ENCODE data around the gene VTI1B. TPM values are rescaled to one million over a fixed set of nuclear protein-coding genes. Genes with fewer than 3 reads are reported as not detected.
A peak's percentile ranks its signal among the peaks of the same experiment; 100 is the strongest.
"Not testable (repeated sequence)": the region's sequence is repeated elsewhere in the genome, so short reads cannot be mapped to it uniquely, and the experiment has no call there.

The VTI1B gene
- total RNA-seq, 1 donor from 2014 or later: 77.8 TPM

DNA sequence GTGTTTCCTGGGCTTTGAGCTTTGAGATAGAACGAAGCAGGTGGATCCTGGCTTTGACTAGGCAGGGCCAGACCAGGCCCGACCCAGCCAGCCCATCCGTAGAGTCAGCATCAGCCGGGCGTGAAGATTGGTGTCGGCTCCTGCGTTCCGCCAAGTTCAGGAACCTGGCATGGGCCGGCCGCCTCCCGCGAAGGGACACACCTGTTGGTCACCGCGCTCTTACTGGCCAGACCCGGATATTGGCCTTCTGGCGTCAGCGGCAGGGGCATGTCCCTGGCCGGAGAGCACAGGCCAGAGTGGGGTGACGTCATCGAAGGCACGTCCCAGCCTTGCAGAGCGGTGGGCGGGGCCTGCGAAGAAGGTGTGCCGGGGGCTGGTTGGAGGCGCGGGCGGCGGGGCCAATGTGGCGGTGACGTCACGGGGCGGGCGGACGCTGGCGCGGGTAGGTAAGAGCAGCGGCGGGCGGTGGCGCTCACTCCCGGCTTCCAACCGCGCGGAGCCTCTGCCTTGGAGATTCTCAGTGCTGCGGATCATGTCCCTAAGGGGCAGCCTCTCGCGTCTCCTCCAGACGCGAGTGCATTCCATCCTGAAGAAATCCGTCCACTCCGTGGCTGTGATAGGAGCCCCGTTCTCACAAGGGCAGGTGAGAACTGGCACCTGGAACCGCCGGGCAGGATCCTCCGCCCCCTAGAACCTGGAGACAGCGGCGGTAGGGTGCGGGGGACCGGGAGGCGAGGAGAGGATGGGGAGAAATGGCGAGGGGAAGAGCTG is 54.8 kb downstream of the VTI1B start, which contains the start of gene ARG2:
Gene ARG2, plus strand, starts transcription at position 475 of the 771 bp plus-strand sequence. Its CDS starts 58 bp downstream, at position 533.
- peaks cover 3% of the 10 kb centered on the region for H3K36me3 Mint-ChIP-seq (ENCODE audit: low read depth)
- peaks cover 14% of the 10 kb centered on the region for H3K27me3 Mint-ChIP-seq (ENCODE audit: insufficient read depth)
- H3K4me1 Mint-ChIP-seq (ENCODE audit: low read depth): peaks cover 39% of the 10 kb centered on the region
- peak within 1 kb of the TSS; percentile 86 for H3K4me3 Mint-ChIP-seq
- DNase-seq (ENCODE audit: low spot score): peak; percentile 94
- H3K9me3 Mint-ChIP-seq: no peaks in the 10 kb centered on the region
- intact Hi-C loops (cut with micrococcal nuclease): loop anchor here (1.0 to 5.0 kb wide), 6 partner anchors 19 to 260 kb away; partner anchors contain the start of genes ATP6V1D, PIGH, RAD51B and RDH11
- H3K27ac Mint-ChIP-seq: peak within 1 kb of the TSS; percentile 71

DNA sequence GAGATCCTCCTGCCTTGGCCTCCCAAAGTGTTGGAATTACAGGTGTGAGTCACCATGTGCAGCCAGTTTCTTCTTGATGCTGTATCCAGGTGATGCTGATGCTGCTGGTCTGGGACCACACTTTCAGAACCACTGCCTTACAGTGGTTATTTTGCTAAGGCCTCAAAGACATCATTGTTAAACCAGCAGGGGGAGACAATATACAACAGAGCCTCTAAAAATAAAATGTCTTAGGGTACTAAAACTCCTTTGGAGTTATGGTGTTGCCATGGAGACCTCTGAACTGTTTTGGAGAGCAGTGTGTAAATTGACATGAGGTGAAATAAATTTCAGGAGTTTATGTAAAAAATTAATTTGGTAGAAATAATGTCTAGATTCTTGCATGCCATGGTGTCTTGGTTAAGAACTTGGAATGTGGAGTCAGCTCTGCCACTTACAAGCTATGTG is 55.8 kb downstream of the VTI1B start:
- Mint-ChIP-seq H3K9me3 (no peaks in the 10 kb centered on the region), H3K27ac (peak overlapping the region; percentile 71), H3K27me3 (ENCODE audit: insufficient read depth) (peaks cover 14% of the 10 kb centered on the region), H3K36me3 (ENCODE audit: low read depth) (peaks cover 2% of the 10 kb centered on the region), H3K4me1 (ENCODE audit: low read depth) (peaks cover 39% of the 10 kb centered on the region), H3K4me3 (peak overlapping the region; percentile 86)
- peak; percentile 27 for DNase-seq (ENCODE audit: low spot score)
- intact Hi-C loops (cut with micrococcal nuclease): loop anchor here (1.0 to 5.0 kb wide), 8 partner anchors 18 to 259 kb away; partner anchors contain the start of genes ATP6V1D, PIGH, RAD51B and RDH11

DNA sequence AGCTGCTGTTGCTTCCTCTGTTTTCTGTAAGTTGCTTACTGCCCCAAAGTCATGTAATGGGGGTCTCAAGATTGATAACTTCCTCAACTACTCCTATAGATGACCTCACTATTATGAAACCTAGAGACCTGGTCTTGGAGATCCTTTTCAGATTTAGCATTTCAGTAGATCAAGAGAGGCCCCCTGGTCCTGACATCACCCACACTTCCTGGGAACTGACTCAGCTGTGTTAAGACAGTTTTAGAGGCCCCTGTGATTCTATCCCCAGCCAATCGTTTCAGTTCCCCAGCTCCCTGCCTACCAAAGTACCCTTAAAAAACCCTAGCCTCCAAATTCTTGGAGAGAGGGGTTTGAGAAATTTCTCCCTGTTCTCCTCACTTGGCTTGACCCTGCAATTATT is 63.9 kb downstream of the VTI1B start:
- H3K4me3 Mint-ChIP-seq: no peak overlapping the region
- no peak overlapping the region for H3K27ac Mint-ChIP-seq
- peaks cover 18% of the 10 kb centered on the region for H3K27me3 Mint-ChIP-seq (ENCODE audit: insufficient read depth)
- intact Hi-C loops (cut with micrococcal nuclease): no loop called here
- no peaks in the 10 kb centered on the region for H3K36me3 Mint-ChIP-seq (ENCODE audit: low read depth)
- H3K9me3 Mint-ChIP-seq: no peaks in the 10 kb centered on the region
- DNase-seq (ENCODE audit: low spot score): no peak
- H3K4me1 Mint-ChIP-seq (ENCODE audit: low read depth): no peaks in the 10 kb centered on the region

DNA sequence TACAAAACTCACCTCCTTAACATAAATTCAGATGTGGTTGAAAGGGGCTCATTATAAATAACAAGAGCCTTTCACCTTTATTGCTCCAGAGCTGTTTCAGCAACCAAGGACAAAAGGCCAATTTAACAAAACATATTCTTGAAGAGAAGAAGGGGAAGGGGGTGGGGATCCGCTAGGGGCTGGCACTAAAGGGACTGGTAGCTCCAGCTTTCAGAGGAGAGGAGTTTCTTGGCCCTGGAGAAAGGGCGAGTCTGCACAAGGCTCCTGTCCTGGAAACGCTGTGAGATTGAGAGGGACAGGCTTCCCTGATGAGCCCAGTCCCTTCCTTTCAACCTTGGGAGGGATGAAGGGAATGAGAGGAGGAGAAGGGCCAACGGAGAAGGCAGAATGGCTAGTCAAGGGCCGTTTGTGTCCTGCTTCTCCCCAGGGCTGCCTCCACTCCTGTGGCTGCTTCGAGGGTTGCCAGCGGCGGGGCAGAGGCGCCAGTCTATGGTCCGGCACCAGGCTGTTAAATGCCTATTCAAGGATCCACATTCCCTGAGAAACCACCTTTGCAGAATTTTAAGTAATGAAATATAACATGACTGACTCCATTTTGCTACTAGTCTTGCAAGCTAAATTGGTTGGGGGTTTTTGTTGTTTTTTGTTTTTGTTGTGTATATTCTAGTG is 64.7 kb downstream of the VTI1B start:
- H3K4me3 Mint-ChIP-seq: no peak overlapping the region
- H3K36me3 Mint-ChIP-seq (ENCODE audit: low read depth): no peaks in the 10 kb centered on the region
- H3K9me3 Mint-ChIP-seq: no peaks in the 10 kb centered on the region
- no peak overlapping the region for H3K27ac Mint-ChIP-seq
- no peak for DNase-seq (ENCODE audit: low spot score)
- intact Hi-C loops (cut with micrococcal nuclease): no loop called here
- H3K4me1 Mint-ChIP-seq (ENCODE audit: low read depth): no peaks in the 10 kb centered on the region
- H3K27me3 Mint-ChIP-seq (ENCODE audit: insufficient read depth): peaks cover 17% of the 10 kb centered on the region

DNA sequence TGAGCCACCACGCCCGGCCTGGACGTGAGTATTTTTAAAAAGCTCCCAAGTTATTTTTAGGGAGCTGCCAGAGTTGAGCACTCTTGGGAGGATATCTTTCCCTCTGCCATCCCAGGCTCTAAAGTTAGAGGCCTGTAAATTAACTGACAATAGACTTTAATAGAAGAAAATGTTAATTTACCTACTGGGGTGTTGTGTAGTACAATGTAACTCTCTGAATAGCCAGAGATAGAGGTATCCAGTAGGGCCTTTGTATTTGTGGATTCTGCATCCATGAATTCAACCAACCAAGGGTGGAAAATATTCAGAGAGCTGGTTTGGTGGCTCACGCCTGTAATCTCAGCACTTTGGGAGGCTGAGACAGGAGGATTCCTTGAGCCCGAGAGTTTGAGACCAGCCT is 66.8 kb downstream of the VTI1B start:
- H3K4me3 Mint-ChIP-seq: no peak overlapping the region
- intact Hi-C loops (cut with micrococcal nuclease): no loop called here
- no peaks in the 10 kb centered on the region for H3K9me3 Mint-ChIP-seq
- no peaks in the 10 kb centered on the region for H3K36me3 Mint-ChIP-seq (ENCODE audit: low read depth)
- H3K4me1 Mint-ChIP-seq (ENCODE audit: low read depth): no peaks in the 10 kb centered on the region
- no peak overlapping the region for H3K27ac Mint-ChIP-seq
- no peak for DNase-seq (ENCODE audit: low spot score)
- H3K27me3 Mint-ChIP-seq (ENCODE audit: insufficient read depth): peaks cover 27% of the 10 kb centered on the region

DNA sequence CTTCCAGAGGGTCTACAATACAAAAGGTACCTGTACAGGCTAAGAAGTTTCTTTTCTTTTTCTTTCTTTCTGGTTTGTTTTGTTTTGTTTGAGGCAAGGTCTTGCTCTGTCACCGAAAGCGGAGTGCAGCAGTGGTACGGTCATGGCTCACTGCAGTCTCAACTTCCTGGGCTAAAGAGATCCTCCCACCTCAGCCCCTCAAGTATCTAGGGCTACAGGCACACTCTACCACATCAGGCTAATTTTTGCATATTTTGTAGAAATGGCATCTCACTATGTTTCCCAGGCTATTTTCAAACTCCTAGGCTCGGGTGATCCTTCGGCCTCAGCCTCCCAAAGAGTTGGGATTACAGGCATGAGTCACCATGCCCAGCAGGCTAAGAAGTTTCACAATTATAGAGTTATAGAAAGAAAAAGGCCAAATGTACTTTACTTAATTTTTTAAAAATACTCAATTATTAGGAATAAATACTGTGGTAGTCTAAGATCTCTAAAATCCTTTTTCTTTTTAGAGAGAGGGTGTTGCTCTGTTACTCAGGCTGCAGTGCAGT is 71.4 kb downstream of the VTI1B start:
- intact Hi-C loops (cut with micrococcal nuclease): no loop called here

DNA sequence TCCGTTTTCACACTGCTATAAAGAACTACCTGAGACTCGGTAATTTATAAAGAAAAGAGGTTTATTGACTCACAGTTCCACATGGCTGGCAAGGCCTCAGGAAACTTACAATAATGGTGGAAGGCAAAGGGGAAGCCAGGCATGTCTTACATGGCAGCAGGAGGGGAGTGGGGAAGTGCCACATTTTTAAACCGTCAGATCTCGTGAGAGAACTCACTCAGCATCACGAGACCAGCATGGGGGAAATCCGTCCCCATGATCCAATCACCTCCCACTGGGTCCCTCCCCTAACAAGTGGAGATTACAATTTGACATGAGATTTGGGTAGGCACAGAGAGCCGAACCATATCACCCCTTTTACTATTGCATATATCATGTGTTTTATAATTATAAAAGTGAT is 72.4 kb downstream of the VTI1B start:
- peak overlapping the region; percentile 2 for H3K4me3 Mint-ChIP-seq
- DNase-seq (ENCODE audit: low spot score): no peak
- H3K27me3 Mint-ChIP-seq (ENCODE audit: insufficient read depth): peaks cover 26% of the 10 kb centered on the region
- peaks cover 5% of the 10 kb centered on the region for H3K9me3 Mint-ChIP-seq
- H3K4me1 Mint-ChIP-seq (ENCODE audit: low read depth): peaks cover 34% of the 10 kb centered on the region
- peaks cover 11% of the 10 kb centered on the region for H3K36me3 Mint-ChIP-seq (ENCODE audit: low read depth)
- intact Hi-C loops (cut with micrococcal nuclease): no loop called here
- no peak overlapping the region for H3K27ac Mint-ChIP-seq

More for the DNA sequence above, 71.4 kb downstream of the VTI1B start:
- Mint-ChIP-seq H3K4me1 (ENCODE audit: low read depth) (peaks cover 26% of the 10 kb centered on the region), H3K4me3 (no peak overlapping the region), H3K27me3 (ENCODE audit: insufficient read depth) (peaks cover 26% of the 10 kb centered on the region), H3K9me3 (peaks cover 5% of the 10 kb centered on the region), H3K36me3 (ENCODE audit: low read depth) (peaks cover 7% of the 10 kb centered on the region), H3K27ac (no peak overlapping the region)
- no peak for DNase-seq (ENCODE audit: low spot score)

DNA sequence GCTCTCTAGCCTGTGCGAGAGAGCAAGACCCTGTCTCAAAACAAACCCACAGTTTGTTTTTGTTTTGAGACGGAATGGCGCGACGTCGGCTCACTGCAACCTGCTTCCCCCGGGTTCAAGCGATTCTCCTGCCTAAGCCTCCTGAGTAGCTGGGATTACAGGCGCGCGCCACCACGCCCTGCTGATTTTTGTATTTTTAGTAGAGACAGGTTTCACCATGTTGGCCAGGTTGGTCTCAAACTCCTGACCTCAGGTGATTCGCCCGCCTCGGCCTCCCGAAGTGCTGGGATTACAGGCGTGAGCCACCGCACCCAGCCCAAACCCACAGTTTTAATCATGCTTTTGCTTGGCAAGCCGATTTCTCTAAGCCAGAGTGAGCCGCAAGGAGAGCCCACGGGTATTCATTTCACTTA is 73.9 kb downstream of the VTI1B start:
- Mint-ChIP-seq H3K4me1 (ENCODE audit: low read depth) (peaks cover 39% of the 10 kb centered on the region), H3K4me3 (peak overlapping the region; percentile 99), H3K27ac (peak overlapping the region; percentile 94), H3K36me3 (ENCODE audit: low read depth) (peaks cover 17% of the 10 kb centered on the region), H3K27me3 (ENCODE audit: insufficient read depth) (peaks cover 18% of the 10 kb centered on the region)
- not testable (repeated sequence) for DNase-seq (ENCODE audit: low spot score); H3K9me3 Mint-ChIP-seq
- intact Hi-C loops (cut with micrococcal nuclease): loop anchor here (1.0 to 2.0 kb wide), 7 partner anchors 19 to 240 kb away; partner anchors contain the start of genes ARG2, EIF2S1, RDH11 and VTI1B

DNA sequence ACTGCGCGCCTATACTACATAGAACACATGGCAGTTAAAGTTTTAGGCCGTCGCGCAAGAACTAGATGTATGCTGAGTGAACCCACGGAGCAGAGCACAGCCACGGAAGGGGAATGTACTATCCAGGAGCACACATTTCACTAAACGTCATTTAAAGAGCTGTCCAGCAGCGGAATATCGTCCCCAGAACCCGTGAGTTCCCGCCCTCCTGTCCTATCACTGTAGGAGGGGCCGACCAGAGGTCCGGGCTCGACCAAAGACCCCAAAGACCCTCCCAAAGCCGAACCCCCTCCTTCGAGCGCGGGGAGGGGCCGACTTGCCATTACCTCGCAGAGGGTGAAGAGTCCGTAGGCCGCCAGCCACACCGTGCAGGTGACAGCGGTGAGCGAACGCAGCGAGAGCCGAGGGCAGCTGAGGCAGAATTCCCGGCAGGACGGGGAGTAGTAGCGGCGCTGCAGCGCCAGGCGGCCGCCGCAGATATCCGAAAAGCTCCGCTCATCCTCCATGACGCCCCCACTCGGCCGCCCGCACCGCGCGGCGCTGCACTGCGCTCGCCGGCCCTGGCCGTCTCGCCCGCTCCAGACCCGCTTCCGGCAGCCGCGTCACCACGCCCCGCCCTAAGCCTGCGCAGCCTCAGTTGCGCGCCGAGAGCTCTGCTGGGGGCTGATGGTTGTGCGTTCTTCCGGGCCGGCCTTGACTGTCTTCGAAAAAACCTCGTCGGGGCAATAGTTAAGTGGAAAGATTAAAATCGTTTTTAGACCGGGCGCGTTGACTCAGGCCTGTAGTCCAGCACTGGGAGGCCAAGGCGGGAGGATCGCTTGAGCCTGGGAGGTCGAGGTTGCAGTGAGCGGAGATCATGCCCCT is 74.5 kb downstream of the VTI1B start, which contains the start of gene PIGH:
Gene PIGH, minus strand, starts transcription at position 571 of the 864 bp plus-strand sequence. Its CDS starts 65 bp downstream, at position 506.
- Mint-ChIP-seq H3K9me3 (peaks cover 5% of the 10 kb centered on the region), H3K4me1 (ENCODE audit: low read depth) (peaks cover 44% of the 10 kb centered on the region), H3K27me3 (ENCODE audit: insufficient read depth) (peaks cover 18% of the 10 kb centered on the region), H3K27ac (peak within 1 kb of the TSS; percentile 94), H3K36me3 (ENCODE audit: low read depth) (peaks cover 20% of the 10 kb centered on the region), H3K4me3 (peak within 1 kb of the TSS; percentile 99)
- peak; percentile 92 for DNase-seq (ENCODE audit: low spot score)
- intact Hi-C loops (cut with micrococcal nuclease): loop anchor here (1.0 to 2.0 kb wide), 7 partner anchors 19 to 240 kb away; partner anchors contain the start of genes ARG2, EIF2S1, RDH11 and VTI1B

Other genes starting within 250 kb of the VTI1B start
- gene TMEM229B, start 185.9 kb downstream of the VTI1B start, total RNA-seq: 1.7 and 1.8 TPM in 2 replicates
- gene PLEKHH1, start 141.3 kb downstream of the VTI1B start, total RNA-seq: 0.96 and 2.4 TPM in 2 replicates
- 22.7 and 26.0 TPM in 2 replicates for gene PIGH, start 74.4 kb downstream of the VTI1B start, total RNA-seq
- 5.2 and 7.1 TPM in 2 replicates for gene ARG2, start 54.7 kb downstream of the VTI1B start, total RNA-seq
- 63.2 and 66.1 TPM in 2 replicates for gene RDH11, start 21.1 kb upstream of the VTI1B start, total RNA-seq
- not detected in 2 replicates for gene RDH12, start 27.3 kb upstream of the VTI1B start, total RNA-seq
- 15.2 and 20.0 TPM in 2 replicates for gene ZFYVE26, start 142.0 kb upstream of the VTI1B start, total RNA-seq
- gene RAD51B, start 145.1 kb upstream of the VTI1B start, total RNA-seq: 25.9 and 26.1 TPM in 2 replicates

Measured in activated T-helper 1 cell treated with anti-CD3 and anti-CD28 coated beads, Interleukin-12 subunit alpha, Interleukin-12 subunit beta, Interleukin-2, Interleukin-4 antibody, amounts not matched to agents 30 ng/mL and 10 ng/mL and 1 ng/mL, durations not matched to agents 14 hours and 24 hours and 36 hours (primary cell).